Body of pancreas (tissue), 4 donors: ENCODE results near the gene PCSK5.

ENCODE experiments used
- CTCF ChIP-seq, 7 experiments: fragments of 450-650 bp in 4 of 7; fragments of 200-600 bp in 3 of 7; sonication (generic) in 3 of 7; IDR thresholded peaks; one replicate each; pipeline ENCODE4 v1.5.1; 2016 to 2019; ENCODE audit warnings: antibody characterized with exemption in 7 of 7
- POLR2A ChIP-seq, 3 donors: fragments of 450-650 bp; IDR thresholded peaks; one replicate each; pipeline ENCODE4 v1.6.1; 2016; ENCODE audit warnings: antibody characterized with exemption in 3 of 3, mild to moderate bottlenecking in 2 of 3

GRCh38 chr9:75976549-75976948 is 86.1 kb downstream of the PCSK5 start:
- no peak for TF ChIP-seq POLR2A (IDR thresholded peaks at IDR 0.05)
- TF ChIP-seq CTCF (IDR thresholded peaks at IDR 0.05) = no peak
